Measurements from ENCODE around the gene CDC37.

CDC37 gene

GRCh38 chr19:10353793-10354391 lies 49.5 kb downstream of the CDC37 start:
- peak; percentile 51 for DNase-seq (ENCODE audit: low spot score)

- peak; percentile 5 for DNase-seq (ENCODE audit: low spot score)
These were observed 50.3 kb downstream of the CDC37 start for GRCh38 chr19:10352764-10353671.

GRCh38 chr19:10346509-10346908 lies 56.8 kb downstream of the CDC37 start:
- DNase-seq (ENCODE audit: low spot score) = no peak

- DNase-seq (ENCODE audit: low spot score) = no peak
These were observed 58.6 kb downstream of the CDC37 start for GRCh38 chr19:10344780-10345179.

- DNase-seq (ENCODE audit: low spot score) = no peak
These were observed 59.8 kb downstream of the CDC37 start for GRCh38 chr19:10343495-10343894.

Data from AG08396 (cell line).